ENCODE results near the gene GABRR1. TPM values are rescaled to one million over a fixed set of nuclear protein-coding genes. Genes with fewer than 3 reads are reported as not detected.

Gene GABRR1
- total RNA-seq, 1 donor from 2014 or later, result not detected

DNA sequence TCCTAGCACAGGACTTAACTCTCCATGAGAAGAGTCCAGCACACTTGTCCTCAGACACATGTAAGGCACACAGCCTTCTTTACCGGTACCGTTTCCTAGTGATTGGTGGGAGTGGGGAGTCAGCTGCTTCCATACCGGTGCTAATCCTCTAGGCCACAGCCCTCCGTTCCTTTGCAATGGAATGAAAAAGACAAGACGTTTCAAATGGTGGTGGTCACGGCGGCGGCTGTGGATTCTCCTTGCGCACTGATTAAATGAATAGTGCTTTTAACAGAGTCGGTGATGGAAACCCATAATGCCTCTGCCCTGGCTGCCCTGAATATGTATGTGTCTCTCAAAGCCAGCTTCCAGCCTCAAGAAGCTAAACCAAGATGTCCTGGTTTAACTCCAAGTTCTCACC lies 34.8 kb upstream of the GABRR1 start:
- Mint-ChIP-seq H3K36me3 (ENCODE audit: low read depth) (no peaks in the 10 kb centered on the region), H3K4me1 (no peaks in the 10 kb centered on the region), H3K4me3 (no peak overlapping the region), H3K27me3 (peaks cover 4% of the 10 kb centered on the region), H3K27ac (no peak overlapping the region), H3K9me3 (no peaks in the 10 kb centered on the region)
- POLR2A ChIA-PET, result no interaction called here
- DNase-seq (no peak), ATAC-seq (ENCODE audit: low read depth) (no peak)
- TF ChIP-seq, protein P1, sequence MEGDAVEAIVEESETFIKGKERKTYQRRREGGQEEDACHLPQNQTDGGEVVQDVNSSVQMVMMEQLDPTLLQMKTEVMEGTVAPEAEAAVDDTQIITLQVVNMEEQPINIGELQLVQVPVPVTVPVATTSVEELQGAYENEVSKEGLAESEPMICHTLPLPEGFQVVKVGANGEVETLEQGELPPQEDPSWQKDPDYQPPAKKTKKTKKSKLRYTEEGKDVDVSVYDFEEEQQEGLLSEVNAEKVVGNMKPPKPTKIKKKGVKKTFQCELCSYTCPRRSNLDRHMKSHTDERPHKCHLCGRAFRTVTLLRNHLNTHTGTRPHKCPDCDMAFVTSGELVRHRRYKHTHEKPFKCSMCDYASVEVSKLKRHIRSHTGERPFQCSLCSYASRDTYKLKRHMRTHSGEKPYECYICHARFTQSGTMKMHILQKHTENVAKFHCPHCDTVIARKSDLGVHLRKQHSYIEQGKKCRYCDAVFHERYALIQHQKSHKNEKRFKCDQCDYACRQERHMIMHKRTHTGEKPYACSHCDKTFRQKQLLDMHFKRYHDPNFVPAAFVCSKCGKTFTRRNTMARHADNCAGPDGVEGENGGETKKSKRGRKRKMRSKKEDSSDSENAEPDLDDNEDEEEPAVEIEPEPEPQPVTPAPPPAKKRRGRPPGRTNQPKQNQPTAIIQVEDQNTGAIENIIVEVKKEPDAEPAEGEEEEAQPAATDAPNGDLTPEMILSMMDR (IDR thresholded peaks at IDR 0.05), result no peak
- intact Hi-C loops (cut with micrococcal nuclease), result no loop called here
- CTCF ChIA-PET, result no interaction called here

DNA sequence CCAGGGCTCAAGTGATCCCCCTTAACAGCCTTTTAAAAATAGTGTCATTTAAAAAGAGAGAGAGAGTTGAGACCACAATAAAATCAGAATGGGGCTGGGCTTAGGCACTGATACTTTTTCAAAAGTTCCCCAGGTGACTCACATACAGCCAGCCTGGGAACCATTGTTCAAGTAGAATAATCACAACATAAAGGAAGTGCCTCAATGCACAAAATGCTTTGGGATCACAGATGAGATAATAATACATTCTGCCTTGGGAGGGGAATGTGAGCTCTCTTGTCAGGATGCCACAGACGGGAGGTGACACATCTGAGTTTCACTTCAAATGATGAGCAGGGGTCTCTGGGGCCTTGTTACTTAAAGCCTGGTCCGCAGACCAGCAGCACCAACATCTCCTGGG lies 34.0 kb upstream of the GABRR1 start:
- Mint-ChIP-seq H3K9me3 (peaks cover 3% of the 10 kb centered on the region), H3K36me3 (ENCODE audit: low read depth) (no peaks in the 10 kb centered on the region), H3K27ac (no peak overlapping the region), H3K4me3 (no peak overlapping the region), H3K27me3 (peaks cover 7% of the 10 kb centered on the region), H3K4me1 (no peaks in the 10 kb centered on the region)
- POLR2A ChIA-PET, result no interaction called here
- no peak for ATAC-seq (ENCODE audit: low read depth)
- TF ChIP-seq, protein P1 (IDR thresholded peaks at IDR 0.05), result no peak
- CTCF ChIA-PET, result no interaction called here
- intact Hi-C loops (cut with micrococcal nuclease), result no loop called here
- DNase-seq, result no peak

DNA sequence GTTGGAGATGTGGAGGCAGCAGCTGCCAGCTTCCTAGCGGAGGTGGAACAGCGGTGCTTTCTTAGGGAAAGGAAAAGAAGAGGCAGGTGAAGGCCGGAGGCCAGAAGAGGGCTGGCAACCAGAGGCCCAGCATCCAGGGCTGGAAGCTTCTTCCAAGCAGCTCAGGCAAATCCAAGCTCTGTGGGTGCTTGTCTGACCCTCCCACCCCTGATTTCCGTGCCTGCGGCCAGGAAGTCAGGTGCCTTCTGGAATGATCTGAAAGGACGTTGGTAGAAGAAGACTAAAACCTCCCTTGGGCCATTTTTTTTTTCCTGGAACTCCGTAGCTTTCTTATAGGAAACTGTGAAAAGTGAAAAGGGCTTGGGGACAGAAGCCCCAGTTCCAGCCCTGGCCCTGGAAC lies 33.1 kb upstream of the GABRR1 start:
- CTCF ChIA-PET, result no interaction called here
- no peak for ATAC-seq (ENCODE audit: low read depth)
- TF ChIP-seq, protein P1 (IDR thresholded peaks at IDR 0.05), result no peak

DNA sequence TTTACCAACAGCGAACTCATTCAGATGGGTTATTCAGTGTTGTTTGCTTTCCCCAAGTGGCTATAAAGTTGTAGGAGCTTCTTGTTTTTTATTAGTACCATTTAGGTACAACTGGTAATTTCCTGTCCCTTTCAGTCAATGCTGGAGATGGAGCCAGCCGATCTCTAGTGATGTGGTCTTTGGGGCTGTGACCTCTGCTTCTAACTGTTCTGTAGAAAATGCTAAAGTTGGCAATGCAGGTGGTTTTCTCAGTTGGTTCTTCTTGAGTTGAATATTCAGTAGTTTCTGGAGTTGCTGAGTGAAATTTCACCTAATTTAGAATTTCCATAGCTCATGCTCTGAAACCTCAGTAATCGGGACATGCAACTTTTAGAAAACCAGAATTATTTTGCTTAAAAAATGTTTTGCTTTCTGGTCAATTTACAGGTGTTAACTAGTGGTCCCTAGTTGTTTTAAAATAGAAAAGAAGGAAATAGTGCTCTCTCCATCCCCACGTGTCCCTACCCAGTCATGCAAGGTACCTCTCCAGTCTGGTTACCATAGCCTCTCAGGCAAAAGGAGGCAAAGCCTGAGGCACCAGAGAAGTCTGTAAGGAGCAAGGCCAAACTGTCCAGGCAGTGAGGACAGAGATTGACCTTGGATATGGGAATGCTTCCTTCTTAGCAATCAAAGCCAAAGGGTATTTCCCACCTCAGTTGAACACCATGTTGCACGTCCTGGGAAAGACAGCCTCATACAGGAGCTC lies 27.3 kb upstream of the GABRR1 start:
- peaks cover 9% of the 10 kb centered on the region for H3K27me3 Mint-ChIP-seq
- intact Hi-C loops (cut with micrococcal nuclease), result no loop called here
- DNase-seq (no peak), ATAC-seq (ENCODE audit: low read depth) (no peak)
- H3K4me3 Mint-ChIP-seq, result no peak overlapping the region
- H3K4me1 Mint-ChIP-seq, result peaks cover 9% of the 10 kb centered on the region
- no peak overlapping the region for H3K27ac Mint-ChIP-seq
- ChIA-PET CTCF (interaction anchor here (2.3 kb wide), 1 partner anchor 261 kb away, joined by 19 read pairs; no protein-coding TSS in a partner anchor), POLR2A (no interaction called here)
- no peaks in the 10 kb centered on the region for H3K36me3 Mint-ChIP-seq (ENCODE audit: low read depth)
- peaks cover 3% of the 10 kb centered on the region for H3K9me3 Mint-ChIP-seq
- TF ChIP-seq, protein P1 (IDR thresholded peaks at IDR 0.05), result no peak

More for the DNA sequence above, 33.1 kb upstream of the GABRR1 start:
- Mint-ChIP-seq H3K4me3 (no peak overlapping the region), H3K27me3 (peaks cover 7% of the 10 kb centered on the region), H3K27ac (no peak overlapping the region), H3K36me3 (ENCODE audit: low read depth) (no peaks in the 10 kb centered on the region), H3K4me1 (no peaks in the 10 kb centered on the region), H3K9me3 (peaks cover 3% of the 10 kb centered on the region)
- no peak for DNase-seq
- POLR2A ChIA-PET, result interaction anchor here (0.6 kb wide), 2 partner anchors 18 to 110 kb away, joined by 6 to 14 read pairs; no protein-coding TSS in a partner anchor
- intact Hi-C loops (cut with micrococcal nuclease), result no loop called here

DNA sequence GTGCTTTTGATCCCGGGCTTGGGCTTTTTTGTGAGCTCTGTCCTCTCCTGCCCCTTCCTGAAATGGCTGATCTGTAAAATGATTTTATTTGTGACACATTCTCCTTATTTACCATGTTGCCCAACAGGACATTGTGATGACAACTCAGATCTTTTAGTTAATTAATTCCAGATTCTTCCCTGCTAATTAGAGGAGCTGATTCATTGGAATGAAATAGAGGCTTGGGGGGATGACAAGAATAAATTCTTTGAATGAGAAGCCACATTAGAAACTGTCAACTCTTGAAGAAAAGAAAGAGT lies 26.1 kb upstream of the GABRR1 start:
- TF ChIP-seq, protein P1 (IDR thresholded peaks at IDR 0.05), result no peak
- Mint-ChIP-seq H3K36me3 (ENCODE audit: low read depth) (no peaks in the 10 kb centered on the region), H3K27ac (no peak overlapping the region), H3K9me3 (peaks cover 3% of the 10 kb centered on the region), H3K4me1 (peaks cover 13% of the 10 kb centered on the region), H3K27me3 (peaks cover 11% of the 10 kb centered on the region), H3K4me3 (no peak overlapping the region)
- intact Hi-C loops (cut with micrococcal nuclease), result loop anchor here (2.0 kb wide), 1 partner anchor 164 kb away; no protein-coding TSS in a partner anchor
- DNase-seq (no peak), ATAC-seq (ENCODE audit: low read depth) (no peak)
- ChIA-PET CTCF (interaction anchor here (1.2 to 2.3 kb wide), 2 partner anchors 12 to 260 kb away, joined by 3 to 19 read pairs; no protein-coding TSS in a partner anchor), POLR2A (no interaction called here)

Measured in activated B cell treated with CpG ODN at 0.5 μM for 24 hours (primary cell).